Astrocyte (in vitro differentiated cells and primary cell): ENCODE data around the gene CUL7. TPM values are rescaled to one million over a fixed set of nuclear protein-coding genes. Genes with fewer than 3 reads are reported as not detected.
"Not testable (repeated sequence)": the region's sequence is repeated elsewhere in the genome, so short reads cannot be mapped to it uniquely, and the experiment has no call there.

Experiments
- DNase-seq: peaks from one replicate; pipeline ENCODE4 v3.0.0-alpha.2; 2010; ENCODE audit warnings: low read depth
- FAIRE-seq: peaks from 2 replicates; lab custom pipeline; 2011; peaks lifted over from hg19 to GRCh38; lab: Jason Lieb, UNC
- H2AFZ ChIP-seq: 2 replicates; pipeline ENCODE4 v1.6.0; 2012; ENCODE audit warnings: low read depth, low read length, inconsistent platforms
- H3K27ac ChIP-seq: 2 replicates; pipeline ENCODE4 v1.5.1; 2011; ENCODE audit warnings: low read depth, low read length, inconsistent platforms
- H3K27me3 ChIP-seq: 2 replicates; pipeline ENCODE4 v1.6.0; 2011; ENCODE audit warnings: low read length, inconsistent platforms; ENCODE audit not compliant: insufficient read depth
- H3K36me3 ChIP-seq: 2 replicates; pipeline ENCODE4 v1.5.1; 2011; ENCODE audit warnings: low read length, inconsistent platforms; ENCODE audit not compliant: insufficient read depth
- H3K4me1 ChIP-seq: 2 replicates; pipeline ENCODE4 v1.5.1; 2011; ENCODE audit warnings: low read length, inconsistent platforms; ENCODE audit not compliant: insufficient read depth
- H3K4me2 ChIP-seq: 2 replicates; pipeline ENCODE4 v1.6.0; 2012; ENCODE audit warnings: low read length, inconsistent platforms
- H3K4me3 ChIP-seq: 2 replicates; pipeline ENCODE4 v1.5.1; 2011; ENCODE audit warnings: low read depth, mild to moderate bottlenecking, low read length, inconsistent platforms; ENCODE audit not compliant: insufficient read depth
- H3K79me2 ChIP-seq: 2 replicates; pipeline ENCODE4 v1.6.0; 2012; ENCODE audit warnings: mild to moderate bottlenecking, low read length, inconsistent platforms; ENCODE audit not compliant: insufficient read depth
- H3K9ac ChIP-seq: 2 replicates; pipeline ENCODE4 v1.6.0; 2012; ENCODE audit warnings: mild to moderate bottlenecking, low read length, inconsistent platforms
- H3K9me3 ChIP-seq: 2 replicates; pipeline ENCODE4 v1.5.1; 2012; ENCODE audit warnings: low read depth, mild to moderate bottlenecking, low read length, inconsistent platforms; ENCODE audit not compliant: insufficient read depth
- H4K20me1 ChIP-seq: 2 replicates; pipeline ENCODE4 v1.6.0; 2012; ENCODE audit warnings: low read length, inconsistent platforms; ENCODE audit not compliant: insufficient read depth
- H3K27ac Mint-ChIP-seq: one replicate; pipeline ENCODE4 v1.8.0; 2021; ENCODE audit warnings: mild to moderate bottlenecking, mixed read lengths; ENCODE audit not compliant: unreplicated experiment
- H3K27me3 Mint-ChIP-seq: one replicate; pipeline ENCODE4 v1.8.0; 2021; ENCODE audit warnings: low read depth, mixed read lengths; ENCODE audit not compliant: unreplicated experiment
- H3K36me3 Mint-ChIP-seq: one replicate; pipeline ENCODE4 v1.8.0; 2021; ENCODE audit warnings: low read depth, mixed read lengths; ENCODE audit not compliant: unreplicated experiment
- H3K4me1 Mint-ChIP-seq: one replicate; pipeline ENCODE4 v1.8.0; 2021; ENCODE audit warnings: low read depth, mixed read lengths; ENCODE audit not compliant: unreplicated experiment
- H3K4me3 Mint-ChIP-seq: one replicate; pipeline ENCODE4 v1.8.0; 2021; ENCODE audit warnings: mild to moderate bottlenecking, moderate library complexity, mixed read lengths; ENCODE audit not compliant: unreplicated experiment
- H3K9me3 Mint-ChIP-seq: one replicate; pipeline ENCODE4 v1.8.0; 2021; ENCODE audit warnings: mild to moderate bottlenecking, mixed read lengths; ENCODE audit not compliant: unreplicated experiment
- EZH2 ChIP-seq: IDR thresholded peaks from 2 replicates; pipeline ENCODE4 v1.6.1; 2012; ENCODE audit warnings: mild to moderate bottlenecking, low read length, inconsistent platforms; ENCODE audit not compliant: insufficient read depth
- total RNA-seq: library from RNA; stranded (reverse); gene quantifications from 2 replicates; pipeline ENCODE4 v1.2.1, GENCODE V29; 2021
- TF ChIP-seq, protein P1 (sequence below): IDR thresholded peaks from 2 replicates; pipeline ENCODE4 v1.5.1; 2011; ENCODE audit warnings: low read depth, mild to moderate bottlenecking, inconsistent platforms, low read length, moderate library complexity; ENCODE audit not compliant: insufficient read depth

The CUL7 gene
- total RNA-seq, 1 donor from 2014 or later = 21.2 TPM

DNA sequence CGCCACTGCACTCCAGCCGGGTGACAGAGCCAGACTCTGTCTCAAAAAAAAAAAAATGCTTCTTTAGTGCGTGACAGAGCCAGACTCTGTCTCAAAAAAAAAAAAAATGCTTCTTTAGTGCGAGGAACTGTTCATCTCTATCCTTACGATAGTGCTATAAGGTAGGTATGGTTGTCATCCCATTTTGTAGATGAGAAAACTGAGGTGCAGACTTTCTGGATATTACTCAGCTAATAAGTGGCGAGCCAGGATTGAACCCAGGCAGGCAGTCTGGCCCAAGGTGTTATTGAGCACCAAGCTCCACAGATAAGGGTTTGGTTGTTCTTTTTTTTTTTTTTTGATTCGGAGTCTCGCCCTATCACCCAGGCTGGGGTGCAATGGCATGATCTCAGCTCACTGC is 51.8 kb downstream of the CUL7 start:
- Mint-ChIP-seq H3K4me1 (no peaks in the 10 kb centered on the region), H3K9me3 (no peaks in the 10 kb centered on the region), H3K4me3 (no peak overlapping the region), H3K36me3 (peaks cover 6% of the 10 kb centered on the region), H3K27me3 (no peaks in the 10 kb centered on the region), H3K27ac (no peak overlapping the region)
- no peak overlapping the region for H3K9ac ChIP-seq
- H3K4me2 ChIP-seq = no peak overlapping the region
- DNase-seq = no peak
- FAIRE-seq = no peak
- H3K4me3 ChIP-seq = no peak overlapping the region
- no peak overlapping the region for H2AFZ ChIP-seq
- no peaks in the 10 kb centered on the region for H3K4me1 ChIP-seq
- peaks cover 9% of the 10 kb centered on the region for H3K79me2 ChIP-seq
- H3K27ac ChIP-seq = no peak overlapping the region
- peaks cover 6% of the 10 kb centered on the region for H3K36me3 ChIP-seq
- H3K9me3 ChIP-seq = no peaks in the 10 kb centered on the region
- peaks cover 11% of the 10 kb centered on the region for H4K20me1 ChIP-seq
- H3K27me3 ChIP-seq = no peaks in the 10 kb centered on the region
- TF ChIP-seq EZH2 = no peak
- TF ChIP-seq, protein P1, sequence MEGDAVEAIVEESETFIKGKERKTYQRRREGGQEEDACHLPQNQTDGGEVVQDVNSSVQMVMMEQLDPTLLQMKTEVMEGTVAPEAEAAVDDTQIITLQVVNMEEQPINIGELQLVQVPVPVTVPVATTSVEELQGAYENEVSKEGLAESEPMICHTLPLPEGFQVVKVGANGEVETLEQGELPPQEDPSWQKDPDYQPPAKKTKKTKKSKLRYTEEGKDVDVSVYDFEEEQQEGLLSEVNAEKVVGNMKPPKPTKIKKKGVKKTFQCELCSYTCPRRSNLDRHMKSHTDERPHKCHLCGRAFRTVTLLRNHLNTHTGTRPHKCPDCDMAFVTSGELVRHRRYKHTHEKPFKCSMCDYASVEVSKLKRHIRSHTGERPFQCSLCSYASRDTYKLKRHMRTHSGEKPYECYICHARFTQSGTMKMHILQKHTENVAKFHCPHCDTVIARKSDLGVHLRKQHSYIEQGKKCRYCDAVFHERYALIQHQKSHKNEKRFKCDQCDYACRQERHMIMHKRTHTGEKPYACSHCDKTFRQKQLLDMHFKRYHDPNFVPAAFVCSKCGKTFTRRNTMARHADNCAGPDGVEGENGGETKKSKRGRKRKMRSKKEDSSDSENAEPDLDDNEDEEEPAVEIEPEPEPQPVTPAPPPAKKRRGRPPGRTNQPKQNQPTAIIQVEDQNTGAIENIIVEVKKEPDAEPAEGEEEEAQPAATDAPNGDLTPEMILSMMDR = no peak

DNA sequence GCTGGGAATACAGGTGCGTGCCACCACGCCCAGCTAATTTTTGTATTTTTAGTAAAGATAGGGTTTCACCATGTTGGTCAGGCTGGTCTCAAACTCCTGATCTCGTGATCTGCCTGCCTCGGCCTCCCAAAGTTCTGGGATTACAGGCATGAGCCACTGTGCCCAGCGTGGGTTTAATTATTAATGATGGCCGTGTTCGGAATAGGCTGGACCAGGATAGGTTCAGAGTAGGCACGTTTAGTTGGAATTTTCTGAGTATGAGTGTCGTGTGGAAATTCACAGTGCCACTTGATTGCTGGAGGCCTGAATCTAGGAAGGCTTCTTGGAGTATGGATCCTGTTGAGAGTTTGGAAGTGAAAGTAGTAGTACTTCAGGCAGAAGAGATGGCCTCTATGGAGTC is 55.4 kb downstream of the CUL7 start:
- H3K27ac ChIP-seq, H3K27me3 Mint-ChIP-seq, H3K4me3 ChIP-seq, H3K4me1 ChIP-seq, FAIRE-seq, H3K9me3 Mint-ChIP-seq, DNase-seq, H3K4me1 Mint-ChIP-seq, H3K36me3 ChIP-seq, H3K27ac Mint-ChIP-seq, H3K27me3 ChIP-seq, H3K4me2 ChIP-seq, H2AFZ ChIP-seq, H3K9me3 ChIP-seq, H3K36me3 Mint-ChIP-seq, H3K9ac ChIP-seq, H3K4me3 Mint-ChIP-seq: not testable (repeated sequence)
- peaks cover 12% of the 10 kb centered on the region for H4K20me1 ChIP-seq
- H3K79me2 ChIP-seq = peaks cover 16% of the 10 kb centered on the region

DNA sequence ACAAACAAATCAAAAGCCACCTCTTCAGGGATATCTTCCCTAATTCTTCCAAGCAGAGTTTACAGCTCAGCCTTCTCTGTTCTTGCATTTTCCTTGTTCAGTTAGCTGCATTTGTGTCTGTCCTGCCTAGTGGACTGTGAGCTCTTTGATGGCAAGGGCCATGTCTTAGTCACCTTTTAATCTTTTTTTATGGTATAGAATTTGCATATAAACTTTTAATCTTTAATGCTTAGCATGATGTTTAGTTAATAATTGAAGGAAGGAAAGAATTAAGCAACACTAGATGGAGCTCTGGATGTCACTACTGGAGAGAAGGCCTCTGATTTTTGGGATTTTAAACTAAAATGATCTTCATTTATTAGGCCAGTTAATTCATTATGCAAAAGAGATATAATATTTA is 57.1 kb downstream of the CUL7 start:
- Mint-ChIP-seq H3K27me3 (no peaks in the 10 kb centered on the region), H3K36me3 (peaks cover 6% of the 10 kb centered on the region), H3K4me1 (peaks cover 3% of the 10 kb centered on the region), H3K9me3 (no peaks in the 10 kb centered on the region), H3K4me3 (no peak overlapping the region), H3K27ac (no peak overlapping the region)
- Histone ChIP-seq H3K36me3 (peaks cover 7% of the 10 kb centered on the region), H4K20me1 (peaks cover 12% of the 10 kb centered on the region), H2AFZ (no peak overlapping the region), H3K27ac (no peak overlapping the region), H3K4me1 (no peaks in the 10 kb centered on the region), H3K4me2 (no peak overlapping the region), H3K4me3 (no peak overlapping the region), H3K27me3 (no peaks in the 10 kb centered on the region), H3K9me3 (no peaks in the 10 kb centered on the region), H3K9ac (no peak overlapping the region), H3K79me2 (peaks cover 19% of the 10 kb centered on the region)
- FAIRE-seq (no peak), DNase-seq (no peak)
- TF ChIP-seq EZH2 = no peak
- TF ChIP-seq, protein P1 = no peak
